ENCODE results near the gene UBE2R2.
A peak's percentile ranks its signal among the peaks of the same experiment; 100 is the strongest.
"Not testable (repeated sequence)": the region's sequence is repeated elsewhere in the genome, so short reads cannot be mapped to it uniquely, and the experiment has no call there.

Gene UBE2R2, protein sequence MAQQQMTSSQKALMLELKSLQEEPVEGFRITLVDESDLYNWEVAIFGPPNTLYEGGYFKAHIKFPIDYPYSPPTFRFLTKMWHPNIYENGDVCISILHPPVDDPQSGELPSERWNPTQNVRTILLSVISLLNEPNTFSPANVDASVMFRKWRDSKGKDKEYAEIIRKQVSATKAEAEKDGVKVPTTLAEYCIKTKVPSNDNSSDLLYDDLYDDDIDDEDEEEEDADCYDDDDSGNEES

DNA sequence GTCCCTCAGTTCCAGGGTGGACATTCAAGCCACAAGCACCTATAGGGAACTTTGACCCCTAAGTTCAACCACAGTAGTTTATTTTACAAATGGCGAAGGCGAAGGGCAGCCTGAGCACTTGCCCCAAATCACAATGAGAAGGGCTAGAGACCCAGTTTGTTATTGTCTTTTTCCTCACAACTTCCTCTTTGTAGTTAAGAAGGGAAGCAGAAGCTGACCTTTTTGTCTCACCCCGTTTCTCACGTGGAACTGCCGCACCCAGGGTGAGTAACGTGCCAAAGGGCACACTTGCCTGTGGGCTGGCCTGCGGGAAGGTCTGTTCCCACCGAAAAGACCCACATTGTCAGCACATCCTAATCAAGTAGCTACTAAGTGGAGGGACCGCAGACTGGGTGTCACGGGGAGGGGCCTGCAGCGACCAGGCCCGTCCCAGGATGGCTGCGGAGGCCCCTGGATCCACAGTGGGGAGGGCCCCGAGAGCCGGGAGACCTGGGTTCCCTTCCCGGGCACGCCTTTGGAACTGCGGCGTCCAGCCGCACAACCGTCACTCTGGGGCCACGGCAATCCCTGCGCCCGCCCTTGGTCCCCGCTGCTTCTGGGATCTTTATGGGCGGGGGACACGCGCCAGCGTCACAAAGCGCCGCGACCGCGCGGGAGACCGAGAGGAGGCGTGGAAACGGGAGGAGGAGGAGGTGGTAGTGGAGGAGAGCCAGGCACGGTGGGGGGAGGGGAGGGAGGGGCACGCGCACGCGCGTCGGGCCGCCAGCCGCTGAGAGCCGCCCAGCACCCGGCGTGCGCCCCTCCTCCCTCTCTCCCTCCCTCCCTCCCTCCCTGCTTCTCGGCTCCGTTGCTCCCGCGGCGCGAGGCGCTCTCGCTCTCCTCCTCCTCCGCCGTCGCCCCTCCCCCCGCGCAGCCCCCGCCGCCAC is at the start of gene UBE2R2:
TSS of gene UBE2R2 (plus strand) at position 834 of the 926 bp plus-strand sequence. CDS start 598 bp downstream, outside the sequence.
- DNase-seq (ENCODE audit: low read depth, low spot score): peak; percentile 40

DNA sequence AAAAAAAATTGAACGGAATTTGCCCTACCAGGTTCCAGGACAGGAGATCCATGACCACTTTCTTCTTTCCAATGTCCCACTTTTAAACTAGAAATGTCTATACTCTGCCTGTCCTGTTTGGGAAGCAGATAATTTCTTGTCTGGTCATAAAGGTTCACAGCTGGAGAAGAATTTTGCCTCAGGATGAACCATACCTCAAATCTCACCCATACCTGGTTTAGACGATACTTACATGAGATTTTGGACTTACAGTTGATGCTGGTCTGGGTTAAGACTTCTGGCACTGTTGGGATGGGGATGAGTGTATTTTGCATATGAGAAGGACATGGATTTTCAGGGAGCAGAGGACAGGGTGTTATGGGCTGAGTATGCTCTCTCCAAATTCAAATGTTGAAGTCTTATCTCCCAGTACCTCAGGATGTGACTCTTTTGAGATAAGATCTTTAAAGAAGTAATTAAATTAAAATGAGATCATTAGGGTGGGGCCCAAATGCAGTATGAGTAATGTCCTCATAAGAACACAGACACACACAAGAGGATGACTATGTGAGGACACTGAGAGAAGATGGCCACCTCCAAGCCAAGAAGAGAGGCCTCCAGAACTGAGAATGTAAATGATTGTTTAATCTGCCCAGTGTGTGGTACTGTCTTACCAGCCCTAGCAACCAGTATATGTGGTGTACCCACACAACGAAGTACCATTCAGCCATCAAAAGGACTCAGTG is 46.6 kb upstream of the UBE2R2 start:
- not testable (repeated sequence) for DNase-seq (ENCODE audit: low read depth, low spot score)

DNA sequence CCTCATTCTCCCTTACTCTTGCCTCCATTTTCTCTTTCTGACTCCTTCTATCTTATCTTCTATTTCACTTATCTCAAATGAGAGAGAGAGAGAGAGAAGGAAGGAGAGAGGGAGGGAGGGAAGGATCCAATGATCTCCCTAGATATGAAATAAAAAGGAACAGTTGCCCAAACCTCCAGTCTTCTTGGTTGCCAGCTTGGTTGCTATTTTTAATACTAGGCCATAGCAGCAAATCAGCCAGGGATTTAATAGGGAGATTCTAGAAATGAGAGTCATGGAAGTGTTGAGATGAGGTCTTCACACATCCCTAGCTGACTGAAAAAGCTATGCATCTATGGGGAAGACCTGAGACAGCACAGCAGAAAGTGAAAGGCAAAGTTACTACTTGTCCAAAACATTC is 43.8 kb upstream of the UBE2R2 start:
- not testable (repeated sequence) for DNase-seq (ENCODE audit: low read depth, low spot score)

DNA sequence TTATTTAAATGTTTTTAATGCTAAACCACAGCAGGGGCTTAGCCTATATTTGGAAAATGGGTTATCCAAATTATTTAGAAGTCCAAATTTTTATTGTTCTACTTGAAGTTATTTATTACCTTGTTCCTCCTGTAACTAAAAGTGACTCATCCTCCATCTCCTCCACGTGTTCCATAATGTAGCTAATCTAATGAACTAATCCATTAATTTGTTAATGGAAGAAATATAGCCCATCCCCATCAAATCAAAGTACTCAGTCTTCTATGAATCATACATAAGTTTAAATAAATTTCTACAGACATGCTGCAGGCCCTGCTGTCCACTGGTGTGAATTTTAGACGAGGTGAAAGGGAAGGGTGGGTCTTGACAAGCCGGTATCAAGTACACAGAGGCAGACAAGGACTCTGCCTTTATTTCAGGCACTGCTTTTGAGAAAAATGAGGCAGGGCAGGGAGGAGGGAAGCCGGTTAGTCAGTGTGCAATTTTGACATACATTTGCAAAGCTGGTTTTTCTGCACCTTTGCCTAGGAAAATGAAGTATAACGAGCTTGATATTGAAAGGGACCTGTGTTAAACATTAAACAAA is 42.8 kb upstream of the UBE2R2 start:
- not testable (repeated sequence) for DNase-seq (ENCODE audit: low read depth, low spot score)

DNA sequence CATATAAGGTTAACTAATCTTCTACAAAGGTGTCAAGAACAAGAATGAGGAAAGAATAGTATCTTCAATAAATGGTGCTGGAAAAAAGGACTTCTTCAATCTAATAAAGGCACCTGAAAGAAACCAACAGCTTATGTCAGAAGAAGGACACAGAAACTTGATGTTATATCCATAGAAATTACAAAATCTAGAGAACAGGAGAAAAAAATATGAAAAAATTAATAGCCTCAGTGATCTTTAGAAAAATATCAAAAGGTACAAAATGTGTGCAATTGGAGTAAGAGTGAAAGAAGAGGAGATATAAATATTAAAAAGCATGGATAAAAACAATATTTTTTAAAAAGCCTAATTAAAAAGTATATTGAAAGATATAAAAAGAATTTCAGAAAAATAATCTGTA is 40.4 kb upstream of the UBE2R2 start:
- DNase-seq (ENCODE audit: low read depth, low spot score): no peak

DNA sequence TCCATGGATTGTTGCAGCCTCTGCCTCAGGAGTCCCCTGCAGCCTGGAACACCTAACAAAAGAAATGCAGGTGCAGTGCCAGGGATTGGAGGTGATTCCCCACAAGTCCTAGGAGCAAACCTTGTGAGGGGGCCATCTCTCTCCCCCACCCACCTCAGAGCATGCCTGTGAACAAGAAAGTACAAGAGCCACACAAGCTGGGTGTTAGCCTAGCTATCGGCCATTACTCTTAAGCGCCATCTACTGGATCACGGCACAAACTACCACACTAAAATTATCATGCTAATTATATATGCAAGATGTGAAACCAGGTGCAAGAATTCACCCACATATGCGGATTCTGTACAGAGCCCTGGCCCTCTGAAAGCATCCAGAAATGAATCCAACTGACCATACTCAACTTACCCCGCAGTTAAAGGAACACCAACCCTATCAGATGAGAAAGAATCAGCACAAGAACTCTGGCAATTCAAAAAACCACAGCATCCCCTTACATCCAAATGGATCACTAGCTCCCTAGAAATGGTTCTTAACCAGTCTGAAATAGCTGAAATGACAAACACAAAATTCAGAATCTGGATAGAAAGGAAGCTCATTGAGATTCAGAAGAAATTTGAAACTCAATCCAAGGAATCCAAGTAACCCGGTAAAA is 38.1 kb upstream of the UBE2R2 start:
- peak; percentile 45 for DNase-seq (ENCODE audit: low read depth, low spot score)

DNA sequence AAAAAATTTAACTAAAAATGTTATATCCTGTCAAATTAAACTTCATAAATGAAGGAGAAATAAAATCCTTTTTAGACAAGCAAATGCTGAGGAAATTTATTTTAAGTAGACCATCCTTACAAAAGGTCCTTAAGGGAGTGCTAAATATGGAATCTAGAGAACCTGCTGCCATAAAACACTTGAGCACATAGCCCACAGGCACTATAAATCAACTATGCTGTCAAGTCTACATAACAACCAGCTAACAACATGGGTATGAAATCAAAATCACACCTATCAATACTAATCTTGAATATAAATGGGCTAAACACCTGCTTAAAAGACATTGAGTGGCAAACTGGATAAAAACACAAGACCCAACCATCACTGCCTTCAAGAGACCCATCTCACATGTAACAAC is 36.7 kb upstream of the UBE2R2 start:
- no peak for DNase-seq (ENCODE audit: low read depth, low spot score)

DNA sequence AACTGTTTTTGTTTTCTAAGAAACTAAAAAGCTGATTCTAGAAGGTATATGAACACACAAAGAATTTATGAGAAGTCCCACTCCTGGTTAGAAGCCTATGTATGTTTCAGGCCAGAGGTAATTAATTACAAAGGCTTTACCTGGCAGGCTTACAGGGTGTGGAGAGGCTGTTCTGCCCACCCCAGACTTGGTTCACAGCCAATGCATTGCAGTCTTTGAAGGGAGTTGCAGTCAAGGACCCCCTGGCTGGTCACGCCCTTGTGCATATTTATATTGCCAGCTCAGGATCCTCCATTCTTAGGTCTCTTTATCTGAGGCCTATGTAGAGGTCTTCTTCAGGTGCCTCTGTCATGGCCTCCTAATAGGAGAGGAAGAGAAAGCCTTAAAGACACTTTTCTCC is 35.2 kb upstream of the UBE2R2 start:
- no peak for DNase-seq (ENCODE audit: low read depth, low spot score)

DNA sequence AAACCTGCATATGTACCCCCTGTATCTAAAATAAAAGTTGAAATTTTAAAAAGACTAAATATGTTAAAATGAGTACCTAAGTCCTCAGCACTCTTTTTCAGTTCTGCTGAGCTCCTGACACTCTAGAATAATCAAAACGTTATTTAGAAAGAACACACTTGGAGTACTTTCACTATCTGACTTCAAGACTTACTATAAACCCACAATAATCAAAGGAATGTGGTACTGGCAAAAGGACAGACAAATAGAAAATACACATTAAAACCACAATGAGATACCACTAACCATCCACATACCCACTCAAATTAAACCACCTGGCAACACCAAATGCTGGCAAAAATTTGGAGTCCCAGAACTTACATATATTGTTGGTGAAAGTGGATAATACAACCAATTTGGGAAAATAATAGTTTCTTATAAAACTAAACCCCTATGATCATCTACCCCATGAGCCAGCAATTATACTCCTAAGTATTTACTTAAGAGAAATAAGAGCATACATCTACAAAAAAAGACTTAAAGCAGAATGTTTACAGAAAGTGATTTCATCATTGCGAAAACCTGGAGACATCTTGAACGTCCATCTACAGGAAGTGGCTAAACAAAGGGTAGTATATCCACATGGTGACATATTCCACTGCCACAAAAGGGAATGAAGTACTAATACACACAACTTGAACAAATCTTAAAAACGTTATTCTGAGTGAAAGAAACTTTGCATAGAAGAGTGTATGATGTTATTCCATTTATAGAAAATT is 34.4 kb upstream of the UBE2R2 start:
- no peak for DNase-seq (ENCODE audit: low read depth, low spot score)

DNA sequence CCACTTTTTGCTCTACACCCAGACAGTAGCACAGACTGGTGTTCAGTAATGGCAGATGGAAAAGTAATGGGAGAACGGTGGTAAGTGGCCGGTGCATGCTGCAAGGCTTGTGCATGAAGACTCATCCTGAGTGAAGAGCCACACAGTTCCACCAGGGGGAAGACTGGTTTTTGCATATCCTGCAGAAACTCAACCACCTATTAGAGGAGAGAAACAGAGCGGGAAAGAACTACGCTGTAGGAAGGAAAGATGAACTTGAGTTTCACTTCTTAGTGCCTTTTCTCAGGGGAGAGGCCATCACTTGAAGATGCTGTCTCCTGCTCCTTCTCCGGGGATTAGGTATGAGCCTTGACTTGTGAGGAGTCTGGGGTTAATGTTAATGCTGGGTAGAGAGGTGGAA is 31.0 kb upstream of the UBE2R2 start:
- DNase-seq (ENCODE audit: low read depth, low spot score): peak; percentile 35

DNA sequence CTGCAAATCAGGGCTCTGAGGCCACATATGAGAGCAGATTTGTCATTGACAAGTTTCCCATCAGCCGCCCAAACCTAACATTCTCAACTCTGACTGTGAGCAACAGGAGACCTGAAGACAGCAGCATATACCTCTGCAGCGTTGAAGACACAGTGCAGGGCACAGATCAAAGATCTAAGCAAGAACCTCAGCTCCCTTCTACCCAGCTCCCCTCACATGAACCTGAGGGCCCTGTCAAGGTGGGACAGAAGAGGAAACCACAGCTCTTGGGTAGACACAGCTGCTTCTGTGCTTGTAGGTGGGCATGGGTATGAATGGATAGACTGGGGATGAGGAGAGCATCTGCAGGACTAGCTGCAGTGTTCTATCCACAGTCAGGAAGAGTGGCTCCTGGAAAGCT is 30.3 kb upstream of the UBE2R2 start:
- DNase-seq (ENCODE audit: low read depth, low spot score): no peak

DNA sequence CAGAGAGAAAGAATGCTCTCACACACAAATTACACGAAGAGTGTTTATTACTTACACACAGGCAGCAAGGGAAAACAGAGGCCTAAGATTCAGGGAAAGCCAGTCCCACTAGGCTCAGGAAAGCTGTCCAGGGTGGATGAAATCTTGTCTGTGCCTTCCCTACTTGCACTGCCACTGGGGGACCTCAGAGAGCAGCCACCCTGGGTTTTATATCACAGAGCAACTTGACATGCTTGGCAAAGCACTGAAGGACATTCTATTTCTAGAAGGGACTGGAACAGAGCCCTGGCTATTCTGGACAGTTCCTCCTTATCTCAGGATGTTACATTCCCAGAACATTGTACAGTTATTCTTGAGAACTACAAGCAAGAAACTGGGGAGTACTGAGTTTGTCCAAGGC is 29.1 kb upstream of the UBE2R2 start:
- DNase-seq (ENCODE audit: low read depth, low spot score): no peak

DNA sequence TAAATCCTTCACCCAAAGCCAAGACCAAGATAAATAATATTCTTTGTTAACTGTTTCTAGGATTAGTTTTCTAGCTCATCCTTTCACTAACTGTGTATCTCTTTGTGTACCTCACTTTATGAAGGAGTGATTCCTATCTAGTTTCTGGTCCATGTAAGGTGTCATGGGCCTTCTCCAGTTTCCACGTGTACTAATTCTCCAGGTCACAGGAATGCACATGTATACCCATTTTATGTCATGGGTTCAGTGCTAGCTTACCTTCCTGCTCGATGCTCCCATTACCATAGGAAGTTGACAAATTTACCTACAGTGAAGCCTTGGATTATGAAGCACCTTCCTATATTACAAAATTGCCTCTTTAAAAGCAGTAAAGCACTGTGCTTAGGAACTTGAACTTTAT is 27.5 kb upstream of the UBE2R2 start:
- DNase-seq (ENCODE audit: low read depth, low spot score): not testable (repeated sequence)

DNA sequence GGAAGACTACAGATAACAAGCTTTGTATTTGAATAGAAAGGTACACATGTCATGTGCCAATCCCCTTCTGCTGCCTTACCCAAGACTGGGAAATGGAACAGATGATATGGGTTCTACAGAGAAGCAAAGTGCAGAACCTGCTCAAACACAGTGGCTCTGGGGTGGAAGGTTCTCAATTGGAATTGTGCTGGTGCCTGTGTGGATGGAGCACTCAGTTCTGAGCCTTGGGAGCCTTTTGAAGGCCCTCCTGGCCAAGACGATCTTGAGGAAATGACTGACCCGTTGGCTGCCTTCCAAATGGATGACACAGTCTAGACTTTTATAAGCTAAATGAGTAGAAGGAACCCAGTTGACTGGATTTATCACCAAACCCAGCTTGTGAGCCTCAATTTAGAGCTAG is 25.8 kb upstream of the UBE2R2 start:
- no peak for DNase-seq (ENCODE audit: low read depth, low spot score)

DNA sequence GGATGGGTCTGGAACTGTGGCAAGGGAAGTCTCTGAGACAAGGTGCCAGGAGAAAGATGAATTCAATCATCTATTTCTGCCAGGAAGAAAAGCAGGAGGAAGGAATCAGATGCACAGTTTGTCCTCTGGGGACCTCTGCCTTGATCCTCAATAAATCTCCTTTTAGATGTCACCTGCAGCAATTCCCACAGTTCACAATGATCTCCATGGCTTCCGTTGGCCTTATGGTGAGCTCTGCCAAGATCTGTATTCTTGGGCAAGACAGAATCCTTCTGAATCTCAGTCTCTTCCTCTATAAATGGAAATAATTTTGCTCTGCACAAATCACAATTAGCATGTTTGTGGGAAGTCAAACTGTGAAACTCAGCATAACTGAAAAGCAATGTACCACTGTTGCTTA is 23.5 kb upstream of the UBE2R2 start:
- DNase-seq (ENCODE audit: low read depth, low spot score): not testable (repeated sequence)

DNA sequence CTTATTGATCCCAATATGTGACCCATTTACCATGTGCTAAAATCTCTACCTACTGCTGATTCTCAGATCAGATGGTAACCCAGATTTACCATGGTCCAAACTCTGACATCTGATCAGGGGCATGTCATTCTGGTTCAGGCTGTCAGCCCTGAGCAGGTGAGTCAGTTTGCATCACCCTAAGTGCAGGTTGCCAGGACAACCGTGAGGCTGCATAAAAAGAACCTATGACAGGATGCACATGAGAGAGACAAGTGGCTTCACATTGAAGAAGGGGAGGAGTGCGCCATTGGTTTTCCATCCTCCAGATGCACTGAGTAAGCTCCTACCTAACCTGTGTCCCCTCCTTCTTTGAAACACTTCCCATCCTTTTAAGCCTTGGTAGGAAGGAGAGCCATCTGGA is 22.4 kb upstream of the UBE2R2 start:
- no peak for DNase-seq (ENCODE audit: low read depth, low spot score)

DNA sequence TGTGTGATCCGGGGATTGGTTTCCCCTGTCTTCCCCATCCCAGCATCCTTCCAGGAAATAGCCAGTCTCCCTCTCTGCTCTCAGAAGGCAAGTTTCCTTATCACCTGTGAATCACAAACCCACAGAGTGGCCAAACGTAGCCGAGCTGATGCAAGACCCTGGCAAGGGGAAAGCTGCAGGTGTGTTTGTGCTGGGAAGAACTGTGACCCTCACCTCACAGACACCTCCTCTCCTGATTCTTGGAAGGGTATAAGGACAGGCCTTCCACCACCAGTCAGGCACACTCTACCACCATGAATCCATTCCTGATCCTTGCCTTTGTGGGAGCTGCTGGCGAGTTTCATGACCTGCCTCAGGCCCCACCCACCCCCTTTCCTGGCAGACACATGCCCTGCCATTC is 21.7 kb upstream of the UBE2R2 start, which contains the start of gene PRSS3:
TSS of gene PRSS3 (plus strand) at position 281 of the 400 bp plus-strand sequence. CDS start at position 294, 13 bp downstream.
- no peak for DNase-seq (ENCODE audit: low read depth, low spot score)

DNA sequence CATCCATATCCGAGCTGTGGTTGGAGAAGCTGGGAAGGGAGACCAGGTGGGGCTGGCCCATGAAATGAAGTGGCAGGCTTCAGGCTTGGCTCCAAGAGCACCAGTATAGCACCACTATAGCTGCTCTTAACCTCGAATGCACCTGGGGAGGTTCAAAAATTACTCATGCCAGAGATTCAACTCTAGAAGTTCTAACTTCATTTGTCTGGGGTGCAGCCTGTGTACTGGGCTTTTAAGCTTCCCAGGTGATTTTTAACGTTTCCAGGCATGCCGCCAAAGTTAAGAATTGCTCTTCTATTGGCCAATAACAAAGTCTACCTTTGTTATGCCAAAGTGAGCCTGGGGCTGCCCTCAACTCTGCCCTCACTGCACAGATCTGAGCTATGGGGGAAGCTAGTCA is 21.1 kb upstream of the UBE2R2 start:
- DNase-seq (ENCODE audit: low read depth, low spot score): no peak

DNA sequence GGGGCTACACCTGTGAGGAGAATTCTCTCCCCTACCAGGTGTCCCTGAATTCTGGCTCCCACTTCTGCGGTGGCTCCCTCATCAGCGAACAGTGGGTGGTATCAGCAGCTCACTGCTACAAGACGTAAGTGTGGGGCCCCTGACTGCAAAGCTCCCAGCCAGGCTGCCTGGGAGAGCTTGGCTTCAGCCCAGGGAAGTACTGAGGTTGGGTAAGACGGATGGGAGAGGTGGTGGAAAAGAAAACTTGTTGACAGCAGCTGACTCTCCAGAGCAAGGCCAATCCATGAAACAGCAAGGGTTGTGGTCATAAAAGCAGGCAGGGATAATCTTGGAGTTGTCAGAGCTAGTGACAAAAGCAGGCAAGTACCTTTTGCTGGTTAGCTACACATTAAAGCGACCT is 20.3 kb upstream of the UBE2R2 start:
- not testable (repeated sequence) for DNase-seq (ENCODE audit: low read depth, low spot score)

DNA sequence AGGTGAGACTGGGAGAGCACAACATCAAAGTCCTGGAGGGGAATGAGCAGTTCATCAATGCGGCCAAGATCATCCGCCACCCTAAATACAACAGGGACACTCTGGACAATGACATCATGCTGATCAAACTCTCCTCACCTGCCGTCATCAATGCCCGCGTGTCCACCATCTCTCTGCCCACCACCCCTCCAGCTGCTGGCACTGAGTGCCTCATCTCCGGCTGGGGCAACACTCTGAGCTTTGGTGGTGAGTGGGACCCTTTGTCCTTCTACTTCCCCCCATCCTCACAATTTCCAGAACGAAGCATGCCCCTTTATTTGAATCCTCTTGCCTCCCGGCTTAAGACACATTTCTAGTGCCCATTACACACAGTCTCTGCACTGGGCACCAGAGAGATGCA is 19.1 kb upstream of the UBE2R2 start:
- no peak for DNase-seq (ENCODE audit: low read depth, low spot score)

DNA sequence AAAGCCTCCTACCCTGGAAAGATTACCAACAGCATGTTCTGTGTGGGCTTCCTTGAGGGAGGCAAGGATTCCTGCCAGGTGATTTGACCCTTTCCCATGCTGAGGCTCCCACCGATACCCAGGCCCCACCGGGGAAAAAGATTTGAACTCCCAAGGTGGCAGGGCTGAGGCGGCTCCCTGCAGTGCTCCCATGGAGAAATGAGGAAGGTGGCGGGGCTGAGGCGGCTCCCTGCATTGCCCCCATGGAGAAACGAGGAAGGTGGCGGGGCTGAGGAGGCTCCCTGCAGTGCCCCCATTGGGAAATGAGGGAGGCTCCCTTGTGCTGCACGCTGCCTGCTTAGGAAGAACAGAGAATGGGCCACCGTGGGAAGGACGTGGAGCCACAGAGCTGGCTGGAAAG is 18.4 kb upstream of the UBE2R2 start:
- no peak for DNase-seq (ENCODE audit: low read depth, low spot score)

All from iPS DF 19.7 (cell line).